ENCODE data around the gene KCTD3. TPM values are rescaled to one million over a fixed set of nuclear protein-coding genes. Genes with fewer than 3 reads are reported as not detected.

The KCTD3 gene
- total RNA-seq, 4 donors from 2014 or later, result 61.0 to 80.5 (median 65.2) TPM

- Histone ChIP-seq H3K36me3 (no peaks in the 10 kb centered on the region), H3K27ac (replicated peaks in 1 of 4) (peak overlapping the region in 1 of 4 donors; percentile 95), H3K27me3 (no peaks in the 10 kb centered on the region), H3K4me3 (peak overlapping the region; percentile 1 to 93 (median 90)), H3K9me3 (no peaks in the 10 kb centered on the region), H3K4me1 (peaks cover 39 to 61% (median 56%) of the 10 kb centered on the region in 4 donors)
- TF ChIP-seq POLR2A (IDR thresholded peaks at IDR 0.05; ENCODE audit: low read depth), result no peak
- no peak for TF ChIP-seq POLR2AphosphoS5 (IDR thresholded peaks at IDR 0.05)
- no peak for TF ChIP-seq EP300 (IDR thresholded peaks at IDR 0.05)
- TF ChIP-seq CTCF (IDR thresholded peaks at IDR 0.05), result no peak
- WGBS, result 72% methylated on average over 3 of the region's 3 CpGs
- intact Hi-C loops (cut with DNase I), result loop anchor here (5.0 kb wide), 1 partner anchor 37 kb away; no protein-coding TSS in a partner anchor
- no peak for DNase-seq (ENCODE audit: extremely low spot score)
Measured at GRCh38 chr1:215569986-215570824, 3.1 kb downstream of the KCTD3 start.

GRCh38 chr1:215581896-215582295 is 14.8 kb downstream of the KCTD3 start:
- Histone ChIP-seq H3K27me3 (no peaks in the 10 kb centered on the region), H3K4me1 (peaks cover 0 to 7% (median 5%) of the 10 kb centered on the region in 4 donors), H3K36me3 (peaks cover 37 to 83% (median 51%) of the 10 kb centered on the region in 4 donors), H3K4me3 (no peak overlapping the region), H3K27ac (replicated peaks in 1 of 4) (no peak overlapping the region), H3K9me3 (no peaks in the 10 kb centered on the region)
- TF ChIP-seq EP300 (IDR thresholded peaks at IDR 0.05) (no peak), CTCF (IDR thresholded peaks at IDR 0.05) (no peak), POLR2A (IDR thresholded peaks at IDR 0.05; ENCODE audit: low read depth) (no peak), POLR2AphosphoS5 (IDR thresholded peaks at IDR 0.05) (no peak)
- intact Hi-C loops (cut with DNase I), result no loop called here
- WGBS, result 97% methylated on average over 2 of the region's 2 CpGs
- no peak for DNase-seq (ENCODE audit: extremely low spot score)

GRCh38 chr1:215583185-215583749 is 16.2 kb downstream of the KCTD3 start:
- Histone ChIP-seq H3K9me3 (no peaks in the 10 kb centered on the region), H3K36me3 (peaks cover 33 to 74% (median 46%) of the 10 kb centered on the region in 4 donors), H3K4me1 (peaks cover 0 to 7% (median 5%) of the 10 kb centered on the region in 4 donors), H3K27ac (replicated peaks in 1 of 4) (no peak overlapping the region), H3K4me3 (no peak overlapping the region), H3K27me3 (no peaks in the 10 kb centered on the region)
- intact Hi-C loops (cut with DNase I), result no loop called here
- no peak for TF ChIP-seq EP300 (IDR thresholded peaks at IDR 0.05)
- TF ChIP-seq POLR2AphosphoS5 (IDR thresholded peaks at IDR 0.05), result peak in 1 of 2 donors; percentile 6
- no peak for TF ChIP-seq CTCF (IDR thresholded peaks at IDR 0.05)
- TF ChIP-seq POLR2A (IDR thresholded peaks at IDR 0.05; ENCODE audit: low read depth), result no peak
- DNase-seq (ENCODE audit: extremely low spot score), result no peak
- WGBS, result 81% methylated on average over 5 of the region's 5 CpGs

GRCh38 chr1:215584389-215584788 is 17.3 kb downstream of the KCTD3 start:
- Histone ChIP-seq H3K4me1 (peaks cover 0 to 7% (median 5%) of the 10 kb centered on the region in 4 donors), H3K4me3 (no peak overlapping the region), H3K27me3 (no peaks in the 10 kb centered on the region), H3K36me3 (peaks cover 26 to 73% (median 40%) of the 10 kb centered on the region in 4 donors), H3K9me3 (no peaks in the 10 kb centered on the region), H3K27ac (replicated peaks in 1 of 4) (no peak overlapping the region)
- 95% methylated on average over 1 of the region's 1 CpG for WGBS
- intact Hi-C loops (cut with DNase I), result no loop called here
- no peak for DNase-seq (ENCODE audit: extremely low spot score)
- no peak for TF ChIP-seq CTCF (IDR thresholded peaks at IDR 0.05)
- no peak for TF ChIP-seq EP300 (IDR thresholded peaks at IDR 0.05)

Measured in esophagus muscularis mucosa (tissue), 4 donors.